CD4-positive, alpha-beta T cell (primary cell): ENCODE measurements around the gene ALG11. TPM values are rescaled to one million over a fixed set of nuclear protein-coding genes. Genes with fewer than 3 reads are reported as not detected.

Experiments used
- ATAC-seq: fragments of 200-7000 bp; cut with Tn5 transposase; one replicate; pipeline ENCODE4 v1.10.0; 2022; ENCODE audit warnings: mild to moderate bottlenecking; ENCODE audit not compliant: poor library complexity
- CTCF ChIA-PET: fragments of 350-600 bp; sonication (Branson Sonifier 250); formaldehyde crosslinking; loops from one replicate; lab custom pipeline; 2021; ENCODE audit warnings: antibody characterized with exemption, inconsistent platforms; lab: Charles Lee
- POLR2A ChIA-PET: fragments of 350-600 bp; sonication (Branson Sonifier 250); formaldehyde crosslinking; loops from one replicate; lab custom pipeline; 2021; ENCODE audit warnings: antibody characterized with exemption, inconsistent platforms; lab: Charles Lee
- DNase-seq, 14 experiments: peaks; one replicate each; pipeline ENCODE4 v3.0.0-alpha.2; 2013 to 2020; ENCODE audit warnings: mixed read lengths in 2 of 14
- H3K27ac ChIP-seq, 2 donors: one replicate each; pipeline versions ENCODE4 v1.5.1 to v1.7.0; 2013; ENCODE audit warnings: low read length in 2 of 2, low read depth in 1 of 2, mild to moderate bottlenecking in 1 of 2
- H3K27me3 ChIP-seq, 2 experiments: 1 replicate in 1 of 2; 2 replicates in 1 of 2; pipeline versions ENCODE4 v1.6.1 to v1.7.0; 2013; ENCODE audit warnings: low read length in 2 of 2, control low read depth in 1 of 2, mild to moderate bottlenecking in 1 of 2, moderate library complexity in 1 of 2; ENCODE audit not compliant: insufficient read depth in 2 of 2, control insufficient read depth in 1 of 2
- H3K36me3 ChIP-seq: one replicate; pipeline ENCODE4 v1.6.1; 2013; ENCODE audit warnings: low read length, control low read depth; ENCODE audit not compliant: insufficient read depth
- H3K4me1 ChIP-seq: one replicate; pipeline ENCODE4 v1.6.1; 2013; ENCODE audit warnings: low read length, control low read depth; ENCODE audit not compliant: insufficient read depth
- H3K4me3 ChIP-seq: one replicate; pipeline ENCODE4 v1.5.1; 2013; ENCODE audit warnings: mild to moderate bottlenecking, low read length, moderate library complexity
- H3K9me3 ChIP-seq, 2 experiments: 1 replicate in 1 of 2; 2 replicates in 1 of 2; pipeline versions ENCODE4 v1.6.1 to v1.7.0; 2013; ENCODE audit warnings: low read length in 2 of 2, mild to moderate bottlenecking in 2 of 2, control low read depth in 1 of 2, moderate library complexity in 1 of 2; ENCODE audit not compliant: control insufficient read depth in 1 of 2, insufficient read depth in 1 of 2
- H3K27ac Mint-ChIP-seq: one replicate; pipeline ENCODE4 v1.8.0; 2020; ENCODE audit warnings: mixed read lengths
- H3K27me3 Mint-ChIP-seq: one replicate; pipeline ENCODE4 v1.8.0; 2021; ENCODE audit warnings: mixed read lengths
- H3K36me3 Mint-ChIP-seq: one replicate; pipeline ENCODE4 v1.8.0; 2021; ENCODE audit warnings: low read depth, mixed read lengths
- H3K4me1 Mint-ChIP-seq: one replicate; pipeline ENCODE4 v1.8.0; 2021; ENCODE audit warnings: low read depth, mixed read lengths
- H3K4me3 Mint-ChIP-seq: one replicate; pipeline ENCODE4 v1.8.0; 2020; ENCODE audit warnings: mild to moderate bottlenecking, mixed read lengths
- H3K9me3 Mint-ChIP-seq: one replicate; pipeline ENCODE4 v1.8.0; 2020; ENCODE audit warnings: mixed read lengths
- CTCF ChIP-seq: fragments of 200-600 bp; IDR thresholded peaks from one replicate; pipeline ENCODE4 v1.8.0; 2022; ENCODE audit warnings: antibody characterized with exemption, mild to moderate bottlenecking
- intact Hi-C, 2 experiments: fragments of 100-400 bp; cut with DNase I in 1 of 2; cut with micrococcal nuclease in 1 of 2; formaldehyde crosslinking; loops; one replicate each; pipeline versions ENCODE4 v1.15.1 to v1.9.0; 2023 to 2025; cut with DNase I, micrococcal nuclease
- total RNA-seq, 174 experiments: library from RNA in 2 of 174; stranded (reverse) in 2 of 174; gene quantifications; one replicate each; pipeline ENCODE4 v1.2.3 and lab custom pipeline; 2021 to 2026

ALG11 gene
- total RNA-seq, 2 experiments from 2014 or later, result 25.8 to 29.8 TPM

DNA sequence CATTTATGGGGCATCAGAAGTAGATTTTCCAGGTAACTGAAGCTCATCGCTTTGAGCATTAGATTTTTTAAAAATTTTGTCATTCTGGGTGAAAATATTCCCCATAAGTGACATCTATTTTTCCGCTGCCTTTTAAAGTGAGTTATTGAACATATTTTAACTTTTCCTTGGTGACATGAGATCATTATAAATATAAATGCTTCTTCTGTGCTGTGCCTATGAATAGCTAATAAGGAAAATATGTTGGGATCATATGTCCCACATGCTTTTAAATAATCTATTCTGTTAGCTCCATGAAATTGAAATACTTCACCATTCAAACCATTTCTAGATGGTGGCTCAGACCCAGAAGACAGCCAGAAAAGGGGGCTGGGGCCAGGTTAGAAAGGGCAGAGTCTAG is 15.0 kb upstream of the ALG11 start:
- DNase-seq, result no peak
- no peaks in the 10 kb centered on the region for H3K36me3 ChIP-seq
- H3K4me3 Mint-ChIP-seq, result no peak overlapping the region
- no peaks in the 10 kb centered on the region for H3K9me3 Mint-ChIP-seq
- POLR2A ChIA-PET, result no interaction called here
- no peaks in the 10 kb centered on the region for H3K4me1 ChIP-seq
- CTCF ChIA-PET, result no interaction called here
- ATAC-seq, result no peak
- intact Hi-C loops, result no loop called here
- H3K4me3 ChIP-seq, result no peak overlapping the region
- no peak overlapping the region for H3K27ac ChIP-seq
- TF ChIP-seq CTCF, result no peak
- H3K36me3 Mint-ChIP-seq, result no peaks in the 10 kb centered on the region
- H3K4me1 Mint-ChIP-seq, result peaks cover 4% of the 10 kb centered on the region
- peaks cover 0 to 4% of the 10 kb centered on the region in 2 experiments for H3K27me3 ChIP-seq
- H3K27me3 Mint-ChIP-seq, result peaks cover 8% of the 10 kb centered on the region
- H3K9me3 ChIP-seq, result no peaks in the 10 kb centered on the region
- no peak overlapping the region for H3K27ac Mint-ChIP-seq

GRCh38 chr13:51997641-51998330 is 14.4 kb upstream of the ALG11 start:
- Mint-ChIP-seq H3K27me3 (peaks cover 8% of the 10 kb centered on the region), H3K4me1 (peaks cover 4% of the 10 kb centered on the region), H3K36me3 (no peaks in the 10 kb centered on the region), H3K4me3 (no peak overlapping the region), H3K27ac (no peak overlapping the region), H3K9me3 (no peaks in the 10 kb centered on the region)
- Histone ChIP-seq H3K27ac (no peak overlapping the region), H3K4me1 (no peaks in the 10 kb centered on the region), H3K36me3 (no peaks in the 10 kb centered on the region), H3K9me3 (no peaks in the 10 kb centered on the region), H3K27me3 (peaks cover 0 to 4% of the 10 kb centered on the region in 2 experiments), H3K4me3 (no peak overlapping the region)
- TF ChIP-seq CTCF, result no peak
- ATAC-seq (no peak), DNase-seq (no peak)
- ChIA-PET POLR2A (no interaction called here), CTCF (interaction anchor here (0.6 kb wide), 1 partner anchor 79 kb away, joined by 3 read pairs; no protein-coding TSS in a partner anchor)
- intact Hi-C loops, result no loop called here

- DNase-seq (no peak), ATAC-seq (no peak)
- Mint-ChIP-seq H3K9me3 (no peaks in the 10 kb centered on the region), H3K4me1 (peaks cover 4% of the 10 kb centered on the region), H3K36me3 (no peaks in the 10 kb centered on the region), H3K4me3 (no peak overlapping the region), H3K27ac (no peak overlapping the region), H3K27me3 (peaks cover 8% of the 10 kb centered on the region)
- Histone ChIP-seq H3K36me3 (no peaks in the 10 kb centered on the region), H3K27ac (no peak overlapping the region), H3K27me3 (peaks cover 0 to 4% of the 10 kb centered on the region in 2 experiments), H3K9me3 (no peaks in the 10 kb centered on the region), H3K4me1 (no peaks in the 10 kb centered on the region), H3K4me3 (no peak overlapping the region)
- ChIA-PET CTCF (interaction anchor here (0.6 to 1.4 kb wide), 3 partner anchors 80 to 713 kb away, joined by 3 read pairs; no protein-coding TSS in a partner anchor), POLR2A (no interaction called here)
- TF ChIP-seq CTCF, result no peak
- intact Hi-C loops, result no loop called here
These were observed 13.3 kb upstream of the ALG11 start for GRCh38 chr13:51998723-51999509.
